Kidney epithelial cell (primary cell): ENCODE results near the gene FKBP4. TPM values are rescaled to one million over a fixed set of nuclear protein-coding genes. Genes with fewer than 3 reads are reported as not detected.
A peak's percentile ranks its signal among the peaks of the same experiment; 100 is the strongest.

Source experiments
- DNase-seq: peaks from one replicate; pipeline ENCODE4 v3.0.0-alpha.2; 2010; ENCODE audit warnings: low read depth
- H3K27me3 ChIP-seq: 2 replicates; pipeline ENCODE4 v1.6.0; 2011; ENCODE audit warnings: low read length; ENCODE audit not compliant: control insufficient read depth, insufficient read depth
- H3K36me3 ChIP-seq: 2 replicates; pipeline ENCODE4 v1.5.1; 2011; ENCODE audit warnings: low read length; ENCODE audit not compliant: control insufficient read depth, insufficient read depth
- H3K4me3 ChIP-seq: 2 replicates; pipeline ENCODE4 v1.5.1; 2011; ENCODE audit warnings: low read depth, mild to moderate bottlenecking, control low read depth, low read length
- CTCF ChIP-seq: IDR thresholded peaks from 2 replicates; pipeline ENCODE4 v1.5.1; 2011; ENCODE audit warnings: mild to moderate bottlenecking, moderate library complexity, low read length, control low read depth, inconsistent platforms; ENCODE audit not compliant: insufficient read depth, poor library complexity, severe bottlenecking
- total RNA-seq: library from RNA; depleted of rRNA; stranded (reverse); fragments of >200 nt; gene quantifications from 2 replicates; pipeline ENCODE4 v1.2.3, GENCODE V29; 2015

The FKBP4 gene
- total RNA-seq, 1 donor from 2014 or later: 40.0 TPM

DNA sequence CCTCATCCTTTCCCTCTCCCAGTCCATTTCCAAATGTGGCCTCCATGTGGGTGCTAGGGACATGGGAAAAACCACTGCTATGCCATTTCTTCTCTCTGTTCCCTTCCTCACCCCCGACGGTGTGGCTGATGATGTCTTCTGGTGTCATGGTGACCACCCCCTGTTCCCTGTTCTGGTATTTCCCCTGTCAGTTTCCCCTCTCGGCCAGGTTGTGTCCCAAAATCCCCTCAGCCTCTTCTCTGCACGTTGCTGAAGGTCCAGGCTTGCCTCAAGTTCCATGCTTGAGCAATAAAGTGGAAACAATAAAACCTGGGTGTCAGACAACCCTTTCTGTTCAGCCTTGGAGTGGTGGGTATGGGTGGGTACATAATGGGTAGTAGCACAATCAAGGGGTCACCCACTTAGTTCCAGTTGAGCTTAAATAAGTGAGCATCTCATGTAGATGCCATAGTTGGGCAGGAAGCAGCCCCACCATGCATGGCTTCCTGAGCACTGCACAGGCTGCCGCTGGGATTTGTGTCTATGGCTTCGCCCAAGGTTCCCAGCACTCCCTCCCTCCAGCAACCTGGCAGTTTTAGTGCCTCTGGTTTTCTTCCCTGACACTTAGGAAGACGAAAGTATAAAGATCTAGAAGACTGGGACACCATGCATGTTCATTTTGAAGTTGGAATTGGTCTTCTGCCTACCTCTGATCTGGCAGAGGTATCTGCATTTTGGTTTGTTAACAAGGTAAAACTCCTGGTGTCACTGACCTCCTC lies 9.0 kb downstream of the FKBP4 start:
- no peak for TF ChIP-seq CTCF
- DNase-seq: no peak
- no peak overlapping the region for H3K4me3 ChIP-seq
- H3K27me3 ChIP-seq: no peaks in the 10 kb centered on the region
- peaks cover 2% of the 10 kb centered on the region for H3K36me3 ChIP-seq

DNA sequence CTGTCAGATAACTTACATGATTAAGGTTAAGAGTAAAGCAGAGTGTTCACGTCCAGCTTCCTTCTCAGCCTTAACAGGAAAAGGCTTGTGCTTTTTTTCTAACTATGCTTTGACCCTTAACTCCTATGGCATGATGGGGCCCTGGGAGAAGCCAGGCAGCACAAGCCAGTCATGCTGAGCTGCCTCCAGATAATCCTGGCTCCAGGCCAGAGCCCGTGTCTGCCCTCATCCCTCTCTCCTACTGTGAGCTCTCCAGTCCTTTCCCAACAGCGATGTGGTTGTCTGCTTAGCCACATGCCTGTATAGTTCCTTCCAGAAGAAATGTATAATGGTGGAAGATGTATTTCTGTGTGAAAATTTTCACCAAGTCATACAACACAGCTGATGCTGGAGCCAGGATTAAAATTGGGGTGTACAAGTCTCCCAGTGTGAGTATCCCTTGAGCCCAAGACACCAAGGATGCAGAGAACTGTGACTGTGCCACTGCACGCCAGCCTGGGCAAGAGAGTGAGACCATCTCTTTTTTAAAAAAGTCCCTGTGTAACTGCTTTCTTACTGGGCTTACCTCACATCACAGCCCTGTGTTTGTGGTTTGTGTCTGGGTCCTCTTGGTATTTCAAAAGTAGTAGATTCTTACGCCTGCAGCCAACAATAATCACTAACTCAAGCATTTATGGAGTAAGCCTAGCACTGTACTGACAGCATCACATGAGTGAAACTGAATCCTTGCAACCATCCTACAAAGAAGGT lies 9.8 kb downstream of the FKBP4 start:
- Histone ChIP-seq H3K36me3 (peaks cover 2% of the 10 kb centered on the region), H3K4me3 (no peak overlapping the region), H3K27me3 (no peaks in the 10 kb centered on the region)
- DNase-seq: no peak
- TF ChIP-seq CTCF: no peak

- H3K36me3 ChIP-seq: peaks cover 2% of the 10 kb centered on the region
- TF ChIP-seq CTCF: no peak
- no peaks in the 10 kb centered on the region for H3K27me3 ChIP-seq
- DNase-seq: no peak
- H3K4me3 ChIP-seq: no peak overlapping the region
Observed at GRCh38 chr12:2805143-2805520, 10.4 kb downstream of the FKBP4 start.

- Histone ChIP-seq H3K4me3 (no peak overlapping the region), H3K27me3 (no peaks in the 10 kb centered on the region), H3K36me3 (no peaks in the 10 kb centered on the region)
- DNase-seq: no peak
- no peak for TF ChIP-seq CTCF
Observed at GRCh38 chr12:2806700-2807099, 11.9 kb downstream of the FKBP4 start.

DNA sequence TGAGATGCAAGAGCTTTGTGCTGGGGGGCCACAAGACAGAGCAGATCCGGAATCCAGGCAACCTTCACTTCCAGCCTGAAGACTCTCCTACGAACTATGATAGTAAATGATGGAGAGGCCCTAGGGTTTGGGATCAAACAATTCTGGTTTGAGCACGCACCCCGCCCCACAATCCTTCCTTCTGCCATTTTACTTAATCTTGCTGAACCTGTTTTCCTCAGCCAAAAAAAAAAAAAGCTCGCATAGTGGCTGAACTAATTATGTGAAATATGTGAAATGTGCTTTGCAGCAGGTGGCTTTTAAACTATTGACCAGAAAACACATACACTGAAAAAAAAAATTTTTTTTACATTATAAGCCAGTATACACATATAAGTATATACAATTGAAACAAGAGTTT lies 17.0 kb downstream of the FKBP4 start:
- TF ChIP-seq CTCF: no peak
- H3K4me3 ChIP-seq: peak overlapping the region; percentile 87
- no peaks in the 10 kb centered on the region for H3K27me3 ChIP-seq
- H3K36me3 ChIP-seq: no peaks in the 10 kb centered on the region
- DNase-seq: no peak
